NCI-H2171 treated with DMSO at 0.1 percent for 48 hours (cell line): ENCODE results near the gene GABRB2.
A peak's percentile ranks its signal among the peaks of the same experiment; 100 is the strongest.

Experiments used
- DNase-seq: peaks from one replicate; lab custom pipeline; 2025; lab: John Stamatoyannopoulos, UW

Gene GABRB2

GRCh38 chr5:161471211-161471950, 75.1 kb downstream of the GABRB2 start:
- DNase-seq, result peak; percentile 37

GRCh38 chr5:161467703-161468102, 78.8 kb downstream of the GABRB2 start:
- no peak for DNase-seq

- DNase-seq, result no peak
Observed at GRCh38 chr5:161460741-161461140, 85.8 kb downstream of the GABRB2 start.

GRCh38 chr5:161446655-161447054, 99.9 kb downstream of the GABRB2 start:
- DNase-seq, result no peak

GRCh38 chr5:161442471-161442870, 104.1 kb downstream of the GABRB2 start:
- DNase-seq, result peak; percentile 67

GRCh38 chr5:161432798-161433197, 113.7 kb downstream of the GABRB2 start:
- peak; percentile 52 for DNase-seq

GRCh38 chr5:161431963-161432362, 114.6 kb downstream of the GABRB2 start:
- no peak for DNase-seq

GRCh38 chr5:161421067-161421466, 125.5 kb downstream of the GABRB2 start:
- DNase-seq, result peak; percentile 15

GRCh38 chr5:161420521-161420920, 126.0 kb downstream of the GABRB2 start:
- DNase-seq, result peak; percentile 86

- DNase-seq, result no peak
Observed at GRCh38 chr5:161414896-161415295, 131.6 kb downstream of the GABRB2 start.

GRCh38 chr5:161414037-161414436, 132.5 kb downstream of the GABRB2 start:
- no peak for DNase-seq

GRCh38 chr5:161412792-161413191, 133.7 kb downstream of the GABRB2 start:
- DNase-seq, result no peak

- DNase-seq, result no peak
Observed at GRCh38 chr5:161411156-161411555, 135.4 kb downstream of the GABRB2 start.

- no peak for DNase-seq
Observed at GRCh38 chr5:161410640-161411039, 135.9 kb downstream of the GABRB2 start.

GRCh38 chr5:161409471-161409870, 137.1 kb downstream of the GABRB2 start:
- DNase-seq, result no peak

- DNase-seq, result no peak
Observed at GRCh38 chr5:161406880-161407279, 139.6 kb downstream of the GABRB2 start.

GRCh38 chr5:161403996-161404395, 142.5 kb downstream of the GABRB2 start:
- no peak for DNase-seq

GRCh38 chr5:161403121-161403520, 143.4 kb downstream of the GABRB2 start:
- no peak for DNase-seq

GRCh38 chr5:161400583-161400982, 145.9 kb downstream of the GABRB2 start:
- DNase-seq, result peak; percentile 93

GRCh38 chr5:161399996-161400562, 146.4 kb downstream of the GABRB2 start:
- peak; percentile 82 for DNase-seq

GRCh38 chr5:161397448-161397847, 149.1 kb downstream of the GABRB2 start:
- DNase-seq, result no peak

GRCh38 chr5:161396171-161396570, 150.4 kb downstream of the GABRB2 start:
- DNase-seq, result no peak

- DNase-seq, result no peak
Observed at GRCh38 chr5:161391724-161392123, 154.8 kb downstream of the GABRB2 start.

- no peak for DNase-seq
Observed at GRCh38 chr5:161391016-161391415, 155.5 kb downstream of the GABRB2 start.
